COLO668 (cell line): ENCODE results near the gene ARHGAP45.

Source experiments
- DNase-seq: peaks from one replicate; lab custom pipeline; 2025; ENCODE audit not compliant: unreplicated experiment; lab: John Stamatoyannopoulos, UW

Gene ARHGAP45

DNA sequence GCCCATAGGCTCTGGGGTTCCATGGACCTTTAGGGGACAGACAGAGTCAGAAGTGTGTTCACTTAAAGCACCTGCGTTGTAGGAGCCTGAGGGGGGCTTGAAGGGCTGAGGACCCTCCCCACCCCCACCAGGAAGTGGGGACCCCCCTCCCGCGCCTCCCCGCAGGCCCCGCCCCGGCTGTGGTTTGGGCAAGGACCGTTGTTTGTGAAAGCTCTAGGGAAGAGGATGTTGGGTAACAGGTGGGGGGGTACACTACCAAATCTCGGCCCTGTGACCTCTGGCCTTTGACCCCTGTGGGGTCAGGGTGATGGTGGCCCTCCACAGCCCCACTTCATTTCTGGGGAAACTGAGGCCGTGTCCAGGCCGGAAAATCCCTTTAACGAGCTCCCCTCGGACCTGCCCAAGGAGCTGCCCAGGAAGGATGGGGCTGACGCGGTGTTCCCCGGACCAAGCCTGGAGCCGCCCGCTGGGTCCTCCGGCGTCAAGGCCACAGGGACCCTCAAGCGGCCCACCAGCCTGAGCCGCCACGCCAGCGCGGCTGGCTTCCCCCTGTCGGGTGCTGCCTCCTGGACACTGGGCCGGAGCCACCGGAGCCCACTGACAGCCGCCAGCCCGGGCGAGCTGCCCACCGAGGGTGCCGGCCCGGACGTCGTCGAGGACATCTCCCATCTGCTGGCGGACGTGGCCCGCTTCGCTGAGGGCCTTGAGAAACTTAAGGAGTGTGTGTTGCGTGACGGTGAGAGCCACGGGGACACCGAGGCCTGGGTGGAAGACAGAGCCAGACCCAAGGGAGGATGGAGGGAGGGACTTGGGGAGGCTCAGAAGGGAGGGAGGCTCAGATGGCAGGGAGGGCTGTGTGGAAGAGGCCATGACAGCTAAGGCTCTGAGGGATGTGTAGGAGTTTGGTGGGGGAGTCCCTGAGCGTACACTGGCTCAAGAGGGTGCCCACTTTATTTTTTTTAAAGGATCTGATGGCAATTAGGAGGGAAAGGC, 1.3 kb downstream of the ARHGAP45 start:
- DNase-seq = no peak

DNA sequence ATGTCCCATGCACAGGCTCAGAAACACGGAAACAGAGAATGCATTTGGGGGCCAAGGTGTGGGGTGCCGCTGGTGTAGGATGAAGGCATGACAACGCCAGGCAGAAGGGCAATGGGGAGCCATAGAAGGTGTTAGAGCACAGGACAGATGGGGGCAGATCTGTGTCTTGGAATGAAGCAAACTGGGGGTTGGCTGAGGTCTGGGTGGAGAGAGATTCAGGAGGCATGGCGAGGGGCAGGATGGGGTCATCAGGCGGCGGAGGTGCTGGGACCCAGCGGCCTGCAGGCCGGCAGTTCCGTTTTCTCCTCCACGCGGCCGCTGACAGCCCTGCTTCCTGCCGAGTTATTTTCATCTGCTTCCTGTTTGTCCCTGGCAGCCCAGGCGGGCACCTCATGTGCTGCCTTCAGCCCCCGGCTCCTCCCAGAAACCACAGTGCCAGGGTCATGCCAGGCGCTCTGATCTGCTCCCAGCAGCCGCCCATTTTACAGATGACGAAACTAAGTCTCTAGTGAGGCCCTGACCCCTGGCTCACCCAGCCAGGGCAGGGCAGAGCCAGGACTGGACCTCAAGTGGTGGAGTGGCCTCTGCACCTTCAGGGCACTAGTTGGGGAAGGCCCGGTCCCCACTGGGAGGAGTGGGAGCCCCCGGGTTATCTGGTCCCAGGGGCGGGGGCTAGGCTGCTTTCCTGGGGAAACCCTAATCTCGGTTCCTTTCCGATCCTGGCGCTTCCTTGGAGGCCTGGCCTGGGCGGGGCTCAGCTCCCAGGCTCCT, 2.2 kb downstream of the ARHGAP45 start:
- DNase-seq = peak; percentile 52

DNA sequence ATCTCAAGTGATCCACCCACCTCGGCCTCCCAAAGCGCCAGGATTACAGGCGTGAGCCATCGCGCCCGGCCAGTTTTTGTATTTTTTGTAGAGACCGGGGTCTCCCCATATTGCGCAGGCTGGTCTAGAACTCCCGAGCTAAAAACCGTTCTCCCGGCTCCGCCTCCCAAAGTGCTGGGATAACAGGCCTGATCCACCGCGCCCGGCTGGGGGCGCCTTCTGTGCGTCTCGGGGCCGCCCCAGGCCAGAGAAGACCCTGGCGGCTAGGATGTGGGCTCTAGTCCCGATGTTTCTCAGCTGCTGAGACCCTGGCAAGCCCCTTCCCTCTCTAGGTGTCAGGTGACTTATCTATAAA, 3.6 kb downstream of the ARHGAP45 start:
- peak; percentile 26 for DNase-seq

DNA sequence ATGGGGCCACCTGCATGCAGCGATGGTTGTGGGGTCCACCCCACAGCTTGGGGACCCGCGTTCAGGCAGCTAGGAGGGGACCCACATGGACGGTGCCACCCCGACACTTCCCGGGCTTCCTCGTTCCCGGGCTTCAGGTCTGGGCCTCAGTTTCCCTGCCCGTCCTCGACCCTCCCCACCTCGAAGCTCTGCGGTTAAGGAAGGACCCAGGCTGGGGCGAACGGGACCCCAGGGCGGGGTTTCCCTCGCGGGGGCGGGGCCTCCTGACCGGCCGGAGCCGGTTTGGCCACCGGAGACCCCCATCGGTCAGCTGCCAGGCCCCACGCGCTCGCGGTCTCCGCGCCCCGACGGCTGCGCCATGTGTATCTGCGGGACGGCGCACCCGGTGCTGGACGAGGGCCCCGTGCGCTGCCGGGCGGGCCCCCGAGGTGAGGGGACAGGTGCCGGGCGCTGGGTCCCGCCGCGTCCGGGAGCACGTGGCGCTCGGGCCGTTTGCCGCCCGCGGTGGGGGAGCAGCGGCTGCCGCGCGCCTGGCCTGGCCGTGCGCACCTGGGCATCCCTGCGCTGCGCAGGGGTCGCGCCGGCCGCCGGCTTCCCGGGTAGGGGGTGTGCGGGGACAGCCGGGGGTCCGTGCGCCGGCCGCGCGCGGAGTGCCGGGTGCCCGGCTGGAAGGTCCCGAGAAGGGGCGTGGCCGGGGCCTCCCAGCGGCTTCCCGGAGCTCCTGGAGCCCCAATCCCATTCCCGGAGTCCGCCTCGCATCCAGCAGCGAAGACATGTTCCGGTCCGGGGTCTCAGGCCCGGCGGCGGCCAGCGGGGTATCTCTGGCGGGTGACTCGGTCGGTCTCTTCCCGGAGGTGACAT, 4.2 kb downstream of the ARHGAP45 start:
- peak; percentile 49 for DNase-seq

DNA sequence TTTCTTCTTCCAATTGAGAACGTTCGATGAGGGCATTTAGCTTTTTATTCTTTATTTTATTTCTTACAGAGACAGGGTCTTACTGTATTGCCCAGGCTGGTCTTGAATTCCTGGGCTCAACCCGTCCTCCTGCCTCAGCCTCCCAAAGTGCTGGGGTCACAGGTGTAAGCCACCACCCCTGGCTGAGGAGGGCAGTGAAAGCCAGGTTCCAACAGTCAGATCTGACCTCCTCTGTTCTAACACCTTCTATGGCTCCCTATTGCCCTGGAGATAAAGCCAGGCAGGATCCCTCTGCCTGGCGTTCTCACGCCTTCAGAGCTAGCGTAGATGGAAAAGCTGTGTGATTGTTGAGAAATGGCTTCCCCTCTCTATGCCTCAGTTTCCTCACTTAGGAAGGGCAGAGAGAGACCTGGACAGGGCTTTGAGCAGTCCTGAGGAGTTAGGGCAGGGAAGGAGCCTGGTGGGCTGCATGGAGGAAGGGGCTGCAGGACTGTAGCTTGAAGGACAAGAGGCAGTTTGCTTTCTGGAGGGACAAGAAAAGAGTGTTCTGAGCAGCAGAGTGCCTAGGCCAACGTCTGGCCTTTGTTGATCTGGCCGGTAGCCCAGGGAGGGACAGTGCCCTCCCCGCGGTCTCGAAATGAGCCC, 5.5 kb downstream of the ARHGAP45 start:
- no peak for DNase-seq

DNA sequence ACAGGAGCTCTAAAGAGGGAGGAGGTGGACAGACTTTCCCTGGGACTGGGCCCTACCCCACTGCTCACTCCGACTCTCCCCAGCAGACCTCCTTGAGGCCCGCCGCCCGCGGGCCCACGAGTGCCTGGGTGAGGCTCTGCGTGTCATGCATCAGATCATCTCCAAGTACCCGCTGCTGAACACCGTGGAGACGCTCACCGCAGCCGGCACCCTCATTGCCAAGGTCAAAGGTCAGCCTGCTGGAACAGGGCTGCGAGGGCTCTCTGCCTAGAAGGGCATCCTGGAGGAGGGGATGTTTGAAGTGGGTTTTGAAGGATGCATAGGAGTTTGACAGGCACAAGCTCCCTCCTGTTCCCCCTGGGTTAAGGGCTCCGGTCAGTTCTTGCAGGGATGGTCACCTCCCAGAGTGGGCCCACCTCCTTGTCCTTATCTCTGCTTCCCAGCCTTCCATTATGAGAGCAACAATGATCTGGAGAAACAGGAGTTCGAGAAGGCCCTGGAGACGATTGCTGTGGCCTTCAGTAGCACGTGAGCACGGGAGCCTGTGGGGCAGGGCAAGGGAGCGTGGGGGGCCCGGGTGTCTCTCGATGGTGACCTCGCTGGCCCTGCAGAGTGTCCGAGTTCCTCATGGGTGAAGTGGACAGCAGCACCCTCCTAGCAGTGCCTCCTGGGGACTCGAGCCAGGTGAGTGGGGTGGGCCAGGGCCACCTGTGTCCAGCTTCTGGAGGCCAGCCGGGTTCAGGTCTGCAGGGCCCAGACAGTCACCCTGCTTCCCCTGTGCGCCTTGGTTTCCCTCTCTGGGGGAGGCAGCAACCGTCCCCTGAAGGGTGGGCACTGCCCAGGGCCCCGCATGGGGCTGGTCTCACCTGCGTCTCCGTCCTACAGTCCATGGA, 6.3 kb downstream of the ARHGAP45 start:
- DNase-seq = peak; percentile 17

DNA sequence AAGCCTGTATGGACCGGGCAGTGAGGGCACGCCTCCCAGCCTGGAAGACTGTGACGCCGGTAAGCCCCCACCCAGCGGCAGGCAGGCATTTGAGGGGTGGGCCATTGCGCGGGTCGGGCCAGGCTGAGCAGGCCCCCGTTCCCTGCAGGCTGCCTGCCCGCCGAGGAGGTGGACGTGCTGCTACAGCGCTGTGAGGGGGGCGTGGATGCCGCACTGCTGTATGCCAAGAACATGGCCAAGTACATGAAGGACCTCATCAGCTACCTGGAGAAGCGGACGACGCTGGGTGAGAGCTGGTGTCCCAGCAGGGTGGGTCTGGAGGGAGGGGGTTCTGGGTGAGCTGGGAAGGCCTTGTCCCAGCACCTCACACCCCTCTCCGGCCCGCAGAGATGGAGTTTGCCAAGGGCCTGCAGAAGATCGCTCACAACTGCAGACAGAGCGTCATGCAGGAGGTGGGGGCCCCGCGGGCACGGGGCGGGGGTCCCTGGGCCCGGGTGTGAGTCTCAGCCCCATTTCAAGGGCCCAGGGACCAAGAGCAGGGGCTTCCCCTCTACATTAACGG, 7.1 kb downstream of the ARHGAP45 start:
- no peak for DNase-seq

DNA sequence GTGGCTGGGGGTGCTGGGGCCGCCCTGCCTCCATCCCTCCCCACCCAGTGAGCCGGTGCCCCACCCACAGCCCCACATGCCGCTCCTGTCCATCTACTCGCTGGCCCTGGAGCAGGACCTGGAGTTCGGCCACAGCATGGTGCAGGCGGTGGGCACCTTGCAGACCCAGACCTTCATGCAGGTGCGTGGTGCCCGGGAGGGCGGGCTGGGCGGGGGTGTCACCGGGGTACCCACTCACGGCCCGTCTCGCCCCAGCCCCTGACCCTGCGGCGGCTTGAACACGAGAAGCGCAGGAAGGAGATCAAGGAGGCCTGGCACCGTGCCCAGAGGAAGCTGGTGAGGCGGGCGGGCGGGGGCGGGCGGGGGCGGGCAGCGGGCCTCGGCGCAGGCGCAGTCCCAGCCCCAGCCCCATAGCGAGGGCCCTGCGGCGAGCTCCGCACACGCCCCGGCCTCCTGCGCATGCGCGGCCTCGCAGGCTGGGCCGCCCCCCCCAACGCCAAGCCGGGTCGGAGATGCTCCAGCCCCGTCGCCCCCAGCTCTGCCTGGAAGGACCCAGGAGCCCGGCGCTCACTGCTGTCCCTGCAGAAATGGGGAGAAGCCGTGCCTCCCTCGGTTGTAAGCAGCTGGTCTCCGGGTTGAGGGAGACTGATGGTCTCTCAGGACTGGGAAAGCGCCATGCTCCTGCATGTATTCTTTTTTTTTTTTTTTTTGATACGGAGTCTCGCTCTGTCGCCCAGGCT, 7.7 kb downstream of the ARHGAP45 start:
- peak; percentile 96 for DNase-seq

DNA sequence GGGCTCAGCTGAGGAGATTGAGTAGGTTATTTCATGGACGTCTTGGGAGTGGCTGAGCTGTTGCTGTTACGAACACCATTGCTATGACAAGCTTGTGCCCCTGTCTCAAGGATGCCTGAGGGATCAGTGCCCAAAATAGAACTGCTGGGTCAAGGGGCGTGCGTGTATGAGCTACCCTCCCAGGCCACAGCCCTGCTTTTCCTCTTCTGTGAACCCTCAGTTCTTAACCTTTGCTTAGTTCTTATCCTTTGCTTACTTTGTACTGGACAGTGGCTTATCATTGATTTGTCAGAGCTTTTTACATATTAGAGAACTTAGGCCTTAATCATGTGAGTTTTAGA, 9.0 kb downstream of the ARHGAP45 start:
- DNase-seq = no peak

DNA sequence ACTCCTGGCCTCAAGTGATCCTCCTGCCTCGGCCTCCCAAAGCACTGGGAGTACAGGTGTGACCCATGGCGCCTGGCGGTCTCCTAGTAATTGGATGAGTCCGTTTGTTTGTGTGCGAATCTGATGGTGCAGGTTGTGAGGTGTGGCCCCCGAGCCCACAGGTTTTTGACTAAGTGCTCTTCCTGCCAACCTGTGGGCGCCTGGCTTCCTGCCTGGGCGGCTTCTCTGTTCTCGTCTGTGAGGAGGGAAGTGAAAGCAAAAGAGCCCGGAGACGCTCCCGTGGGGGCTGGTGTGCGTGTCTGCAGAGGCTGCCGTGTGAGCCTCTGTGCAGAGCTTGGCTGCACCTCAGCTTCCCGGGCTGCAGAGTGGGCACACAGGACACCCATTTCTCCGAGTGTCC, 10.0 kb downstream of the ARHGAP45 start:
- DNase-seq = peak; percentile 54

DNA sequence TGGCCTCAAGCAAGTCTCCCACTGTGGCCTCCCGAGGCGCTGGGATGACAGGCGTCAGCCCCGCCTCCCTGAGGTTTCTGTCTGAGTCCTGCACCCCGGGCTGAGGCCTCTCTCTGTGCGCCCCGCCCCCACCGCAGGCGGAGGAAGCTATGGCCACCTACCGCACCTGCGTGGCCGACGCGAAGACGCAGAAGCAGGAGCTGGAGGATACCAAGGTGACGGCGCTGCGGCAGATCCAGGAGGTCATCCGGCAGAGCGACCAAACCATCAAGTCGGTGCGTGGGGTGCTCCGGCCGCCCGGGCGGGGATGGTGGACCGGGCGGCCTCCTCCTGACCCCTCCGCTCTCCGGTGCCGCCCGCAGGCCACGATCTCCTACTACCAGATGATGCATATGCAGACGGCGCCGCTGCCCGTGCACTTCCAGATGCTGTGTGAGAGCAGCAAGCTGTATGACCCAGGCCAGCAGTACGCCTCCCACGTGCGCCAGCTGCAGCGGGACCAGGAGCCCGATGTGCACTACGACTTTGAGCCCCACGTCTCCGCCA, 12.7 kb downstream of the ARHGAP45 start:
- no peak for DNase-seq

DNA sequence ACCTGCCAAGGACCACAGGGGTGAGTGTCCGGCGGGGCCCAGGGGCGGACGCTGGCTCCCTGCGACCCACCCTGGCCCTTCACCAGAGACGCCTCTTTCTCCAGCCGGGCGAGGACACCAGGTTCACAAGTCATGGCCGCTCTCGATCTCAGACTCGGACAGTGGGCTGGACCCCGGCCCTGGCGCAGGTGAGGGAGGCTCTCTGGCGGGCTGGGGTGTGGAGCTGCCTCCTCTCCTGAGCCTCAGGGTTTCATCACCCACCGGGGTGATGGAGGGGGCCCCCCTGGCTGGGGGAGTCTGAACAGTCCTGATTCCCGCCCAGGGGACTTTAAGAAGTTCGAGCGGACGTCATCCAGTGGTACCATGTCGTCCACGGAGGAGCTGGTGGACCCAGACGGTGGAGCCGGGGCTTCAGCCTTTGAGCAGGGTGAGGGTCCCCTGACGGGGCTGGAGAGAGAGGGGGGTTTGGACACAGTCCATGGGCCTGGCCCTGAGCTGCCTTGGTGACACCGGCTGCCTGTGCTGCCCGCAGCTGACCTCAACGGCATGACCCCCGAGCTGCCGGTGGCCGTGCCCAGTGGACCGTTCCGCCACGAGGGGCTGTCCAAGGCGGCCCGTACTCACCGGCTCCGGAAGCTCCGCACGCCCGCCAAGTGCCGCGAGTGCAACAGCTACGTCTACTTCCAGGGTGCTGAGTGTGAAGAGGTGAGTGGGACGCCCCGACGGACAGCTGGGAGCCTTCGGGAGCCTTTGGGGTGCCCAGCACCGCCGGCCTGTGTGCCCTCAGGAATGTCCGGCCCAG, 13.6 kb downstream of the ARHGAP45 start:
- DNase-seq = no peak

DNA sequence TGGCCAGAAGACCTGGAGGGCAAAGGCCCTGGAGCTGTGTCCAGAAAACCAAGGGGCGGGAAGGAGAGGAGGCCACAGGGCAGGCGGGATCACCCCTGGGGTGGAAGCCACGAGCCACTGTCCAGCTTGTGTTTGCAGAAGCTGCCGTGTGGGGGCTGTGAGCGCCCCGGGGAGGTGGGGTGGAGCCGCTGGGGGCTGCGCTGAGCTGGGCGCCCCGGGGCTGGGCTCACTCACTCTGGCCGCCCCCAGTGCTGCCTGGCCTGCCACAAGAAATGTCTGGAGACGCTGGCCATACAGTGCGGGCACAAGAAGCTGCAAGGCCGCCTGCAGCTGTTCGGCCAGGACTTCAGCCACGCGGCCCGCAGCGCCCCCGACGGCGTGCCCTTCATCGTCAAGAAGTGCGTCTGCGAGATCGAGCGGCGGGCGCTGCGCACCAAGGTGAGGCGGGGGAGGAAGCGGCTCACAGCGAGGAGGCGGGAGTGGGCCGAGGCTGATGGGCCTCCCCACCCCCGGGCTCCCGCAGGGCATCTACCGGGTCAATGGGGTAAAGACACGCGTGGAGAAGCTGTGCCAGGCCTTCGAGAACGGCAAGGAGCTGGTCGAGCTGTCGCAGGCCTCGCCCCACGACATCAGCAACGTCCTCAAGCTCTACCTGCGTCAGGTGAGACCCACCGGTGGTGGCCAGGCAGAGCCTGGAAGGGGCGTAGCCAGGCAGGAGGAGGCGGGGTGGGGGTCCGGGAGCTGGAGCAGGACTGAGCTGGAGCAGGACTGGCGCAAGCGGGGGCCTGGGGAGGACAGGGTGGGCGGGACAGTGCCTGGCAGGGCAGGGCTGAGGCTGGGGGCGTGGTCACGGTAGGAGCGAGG, 14.6 kb downstream of the ARHGAP45 start:
- peak; percentile 55 for DNase-seq

DNA sequence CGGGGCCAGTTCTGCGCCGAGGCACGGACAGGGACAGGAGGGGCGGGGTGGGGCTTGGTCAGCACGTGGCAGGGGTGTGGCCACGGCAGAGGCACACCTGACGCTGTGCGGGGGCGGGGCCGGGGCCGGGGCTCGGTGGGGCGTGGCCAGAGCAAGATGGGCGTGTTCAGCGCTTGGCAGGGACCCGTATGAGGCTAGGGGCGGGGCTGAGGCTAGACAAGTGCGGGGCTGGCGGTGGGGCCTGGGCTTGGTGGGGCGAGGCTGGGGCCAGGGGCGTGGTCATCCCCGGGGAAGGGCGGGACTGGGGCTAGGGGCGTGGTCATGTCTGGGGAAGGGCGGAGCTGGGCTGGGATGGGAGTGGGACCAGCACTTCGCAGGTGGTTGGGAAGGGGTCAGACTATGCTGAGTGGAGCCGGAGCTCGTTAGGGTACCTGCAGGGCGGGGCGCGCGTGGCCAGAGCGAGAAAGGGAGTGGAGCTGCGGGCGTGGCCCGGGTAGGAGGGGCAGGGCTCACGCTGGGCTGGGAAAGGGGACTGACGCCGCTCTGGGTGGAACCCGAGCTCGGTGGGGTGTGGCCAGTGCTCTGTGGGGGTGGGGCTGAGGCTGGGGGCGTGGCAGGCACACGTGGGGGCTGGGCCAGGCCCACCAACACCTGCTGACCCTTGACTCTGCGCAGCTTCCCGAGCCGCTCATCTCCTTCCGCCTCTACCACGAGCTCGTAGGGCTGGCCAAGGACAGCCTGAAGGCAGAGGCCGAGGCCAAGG, 15.4 kb downstream of the ARHGAP45 start:
- DNase-seq = peak; percentile 97

DNA sequence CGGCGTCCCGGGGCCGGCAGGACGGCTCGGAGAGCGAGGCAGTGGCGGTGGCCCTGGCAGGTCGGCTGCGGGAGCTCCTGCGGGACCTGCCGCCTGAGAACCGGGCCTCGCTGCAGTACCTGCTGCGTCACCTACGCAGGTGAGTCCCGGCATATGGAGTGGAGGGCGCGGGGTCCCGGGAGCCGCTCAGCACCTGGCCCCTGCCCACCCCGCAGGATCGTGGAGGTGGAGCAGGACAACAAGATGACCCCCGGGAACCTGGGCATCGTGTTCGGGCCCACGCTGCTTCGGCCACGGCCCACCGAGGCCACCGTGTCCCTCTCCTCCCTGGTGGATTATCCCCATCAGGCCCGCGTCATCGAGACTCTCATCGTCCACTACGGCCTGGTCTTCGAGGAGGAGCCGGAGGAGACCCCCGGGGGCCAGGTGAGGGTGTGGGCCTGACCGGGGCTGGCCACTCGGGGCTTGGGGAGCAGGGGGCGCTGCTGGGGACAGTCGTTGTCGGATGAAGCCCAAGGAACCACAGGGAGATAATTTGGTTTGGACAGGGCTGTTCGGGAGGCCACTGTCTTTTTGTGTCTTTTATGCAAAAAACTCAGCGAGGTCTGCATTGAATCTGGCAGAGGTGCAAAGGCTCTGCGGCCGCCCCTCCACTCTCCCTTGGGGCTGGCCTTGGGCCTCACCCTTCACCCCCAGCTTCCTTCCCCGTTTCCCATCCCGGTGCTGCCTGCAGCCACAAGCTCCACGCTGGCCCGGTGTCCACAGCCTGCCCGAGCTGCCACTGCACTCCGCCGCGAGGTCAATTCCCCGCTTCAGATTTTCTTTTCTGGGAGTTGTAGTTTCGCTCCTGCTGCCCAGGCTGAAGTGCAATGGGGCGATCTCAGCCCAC, 16.2 kb downstream of the ARHGAP45 start:
- DNase-seq = peak; percentile 49
